Skeletal muscle satellite cell (primary cell): ENCODE data around the gene C1orf53.
"Not testable (repeated sequence)": the region's sequence is repeated elsewhere in the genome, so short reads cannot be mapped to it uniquely, and the experiment has no call there.

ENCODE experiments used
- H3K27me3 ChIP-seq: 2 replicates; pipeline ENCODE4 v1.7.0; 2013; ENCODE audit warnings: low read length; ENCODE audit not compliant: control insufficient read depth, insufficient read depth
- H3K36me3 ChIP-seq: 2 replicates; pipeline ENCODE4 v1.7.0; 2013; ENCODE audit warnings: mild to moderate bottlenecking, control low read depth, low read length; ENCODE audit not compliant: insufficient read depth
- H3K4me1 ChIP-seq: 2 replicates; pipeline ENCODE4 v1.7.0; 2013; ENCODE audit warnings: low read length; ENCODE audit not compliant: control insufficient read depth, insufficient read depth
- H3K4me2 ChIP-seq: 2 replicates; pipeline ENCODE4 v1.7.0; 2013; ENCODE audit warnings: mild to moderate bottlenecking, low read length
- H3K4me3 ChIP-seq: 2 replicates; pipeline ENCODE4 v1.7.0; 2013; ENCODE audit warnings: low read length
- H3K9ac ChIP-seq: 2 replicates; pipeline ENCODE4 v1.7.0; 2013; ENCODE audit warnings: mild to moderate bottlenecking, low read depth, low read length, moderate library complexity
- H3K9me3 ChIP-seq: replicated peaks from 2 replicates; pipeline ENCODE4 v1.7.0; 2013; ENCODE audit warnings: mild to moderate bottlenecking, control low read depth, low read length

The C1orf53 gene

DNA sequence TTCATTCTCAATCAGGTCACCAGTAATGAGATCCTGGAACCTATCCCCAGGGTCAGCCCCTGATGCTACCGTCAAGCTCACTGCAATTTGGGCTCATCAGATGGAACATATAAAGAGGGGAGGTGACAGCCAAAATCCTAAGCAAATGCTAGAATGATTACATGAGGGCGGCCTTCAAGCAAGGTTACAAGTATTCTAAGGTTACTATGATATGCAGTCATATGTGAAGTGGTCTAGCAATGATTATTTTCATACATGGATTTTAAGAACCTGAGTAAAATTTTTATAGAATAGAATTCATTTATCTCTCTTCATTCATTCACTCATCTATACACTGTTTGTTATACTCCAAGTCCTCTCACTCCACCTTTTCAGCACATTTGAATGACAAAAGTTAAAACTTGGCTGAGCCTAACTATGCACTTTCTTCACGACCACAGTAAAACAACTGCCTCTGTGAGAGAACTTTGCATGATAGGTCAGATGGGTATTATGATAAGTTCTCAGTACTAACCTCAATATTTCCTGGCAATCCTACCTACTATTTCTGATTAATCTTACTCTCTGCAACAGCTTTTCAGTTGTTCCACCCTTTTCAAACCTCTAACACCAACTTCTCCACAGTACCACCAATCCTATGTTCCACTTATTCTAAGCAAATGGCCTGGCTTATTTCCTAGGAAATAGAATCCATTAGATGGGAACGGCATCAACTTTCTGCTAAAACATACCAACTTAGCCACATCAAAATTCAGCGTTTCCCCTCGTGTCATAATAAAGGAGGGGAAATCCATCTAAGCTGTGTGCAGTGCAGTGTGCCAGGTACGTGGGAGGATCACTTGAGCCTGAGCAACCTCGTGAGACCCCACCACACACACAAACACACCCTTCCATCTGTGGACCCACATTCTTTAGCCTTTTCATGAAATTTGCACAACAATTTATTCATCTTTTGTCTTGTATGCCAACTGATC is 46.8 kb downstream of the C1orf53 start:
- Histone ChIP-seq H3K4me2 (no peak overlapping the region), H3K9ac (no peak overlapping the region), H3K4me1 (no peaks in the 10 kb centered on the region), H3K36me3 (no peaks in the 10 kb centered on the region), H3K27me3 (no peaks in the 10 kb centered on the region), H3K4me3 (no peak overlapping the region), H3K9me3 (no peaks in the 10 kb centered on the region)

GRCh38 chr1:197951089-197951488 is 48.7 kb downstream of the C1orf53 start:
- Histone ChIP-seq H3K9ac (no peak overlapping the region), H3K9me3 (no peaks in the 10 kb centered on the region), H3K36me3 (no peaks in the 10 kb centered on the region), H3K4me3 (no peak overlapping the region), H3K27me3 (no peaks in the 10 kb centered on the region), H3K4me1 (peaks cover 4% of the 10 kb centered on the region), H3K4me2 (no peak overlapping the region)

- H3K27me3 ChIP-seq = no peaks in the 10 kb centered on the region
Observed at GRCh38 chr1:197951617-197952175, 49.3 kb downstream of the C1orf53 start.

GRCh38 chr1:197953472-197953871 is 51.0 kb downstream of the C1orf53 start:
- H3K9ac ChIP-seq, H3K4me2 ChIP-seq, H3K4me3 ChIP-seq, H3K27me3 ChIP-seq, H3K9me3 ChIP-seq, H3K4me1 ChIP-seq, H3K36me3 ChIP-seq: not testable (repeated sequence)

More at GRCh38 chr1:197951617-197952175, 49.3 kb downstream of the C1orf53 start:
- Histone ChIP-seq H3K4me3 (no peak overlapping the region), H3K4me1 (peaks cover 4% of the 10 kb centered on the region), H3K9ac (no peak overlapping the region), H3K4me2 (no peak overlapping the region), H3K36me3 (no peaks in the 10 kb centered on the region), H3K9me3 (no peaks in the 10 kb centered on the region)

DNA sequence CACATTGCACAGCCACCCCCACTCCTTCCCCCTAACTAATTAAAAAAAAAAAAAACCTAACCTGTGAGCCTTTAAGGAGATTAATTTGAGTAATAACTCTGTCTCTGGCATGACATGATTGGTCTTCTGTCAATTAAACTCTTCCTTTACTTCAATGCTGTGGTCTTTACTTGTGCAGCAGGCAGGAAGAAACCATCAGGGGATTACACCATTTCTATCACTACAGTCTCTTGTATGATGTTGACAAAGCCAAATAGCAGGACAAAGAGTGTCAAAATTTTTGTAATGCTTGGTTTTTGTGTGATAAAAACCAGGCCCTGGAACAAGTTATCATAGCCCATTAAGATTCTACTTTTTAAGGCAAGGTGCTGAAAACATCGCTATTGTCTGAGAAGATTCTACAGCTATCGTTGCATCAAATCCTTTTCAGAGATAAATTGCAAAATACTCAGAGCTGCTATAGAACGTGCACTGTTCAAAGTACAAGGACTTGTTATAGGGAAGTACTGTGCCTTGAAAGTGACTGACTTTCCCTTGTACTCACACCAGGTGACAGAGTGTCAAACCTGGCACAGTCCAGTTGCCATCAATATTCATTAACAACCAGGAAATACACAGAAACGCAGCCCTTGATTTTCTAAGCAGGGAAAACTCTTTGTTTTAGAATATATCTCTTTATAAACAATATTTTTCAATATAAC is 52.4 kb downstream of the C1orf53 start:
- Histone ChIP-seq H3K9me3 (no peaks in the 10 kb centered on the region), H3K36me3 (no peaks in the 10 kb centered on the region), H3K4me1 (peaks cover 4% of the 10 kb centered on the region), H3K4me3 (no peak overlapping the region), H3K4me2 (no peak overlapping the region), H3K9ac (no peak overlapping the region), H3K27me3 (no peaks in the 10 kb centered on the region)

DNA sequence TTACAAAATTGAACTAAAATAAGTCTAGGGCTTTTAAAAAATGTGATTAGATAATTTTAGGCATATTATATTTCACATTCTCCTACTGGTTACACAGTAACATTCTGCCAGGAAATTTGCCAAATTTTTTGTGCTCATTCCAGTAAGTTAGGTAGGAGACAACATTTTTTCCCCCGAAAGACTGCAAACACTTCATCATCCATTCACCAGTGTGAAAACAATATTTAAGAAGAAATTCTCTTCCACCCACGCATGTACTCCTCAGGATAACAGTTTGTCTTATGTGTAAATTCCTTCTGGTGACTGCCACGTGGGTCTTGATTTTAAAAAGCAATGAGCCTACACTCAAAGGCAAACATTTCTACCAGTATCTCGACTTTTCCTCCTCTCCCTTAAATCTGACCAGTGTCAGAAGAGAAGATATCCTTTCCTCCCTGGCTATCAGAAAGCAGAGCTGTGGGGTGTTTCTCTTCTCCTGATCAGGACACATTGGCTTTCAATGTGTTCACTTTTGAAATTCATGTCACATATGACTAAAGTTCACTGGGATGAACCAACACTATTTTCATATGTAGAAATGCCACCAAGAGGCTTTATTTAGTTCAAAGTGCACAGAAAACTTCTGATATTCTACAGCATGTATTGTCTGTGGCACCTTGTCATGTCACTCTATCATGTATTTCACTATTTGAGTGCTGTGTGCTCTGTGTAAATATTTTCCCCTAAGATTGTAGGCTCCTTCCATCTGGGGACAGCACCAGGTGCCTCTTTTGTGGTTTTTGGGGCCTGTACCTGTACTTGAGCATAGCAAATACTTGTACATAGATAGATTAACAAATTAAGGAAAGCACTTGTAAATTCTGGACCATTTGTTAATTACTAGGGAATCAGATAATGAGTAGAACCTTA is 53.3 kb downstream of the C1orf53 start:
- Histone ChIP-seq H3K9me3 (no peaks in the 10 kb centered on the region), H3K36me3 (no peaks in the 10 kb centered on the region), H3K27me3 (no peaks in the 10 kb centered on the region), H3K4me2 (peak overlapping the region; percentile 3), H3K4me3 (no peak overlapping the region), H3K4me1 (peaks cover 4% of the 10 kb centered on the region), H3K9ac (no peak overlapping the region)
